Trophoblast cell (in vitro differentiated cells and primary cell): Measurements from ENCODE around the gene PKD1L1.

Experiments
- DNase-seq, 2 donors: peaks; one replicate each; pipeline ENCODE4 v3.0.0-alpha.2; 2016
- H2AFZ ChIP-seq: 2 replicates; pipeline ENCODE4 v1.6.1; 2013; ENCODE audit warnings: low read length, moderate library complexity, mild to moderate bottlenecking; ENCODE audit not compliant: insufficient read depth, poor library complexity
- H2AK5ac ChIP-seq: 2 replicates; pipeline ENCODE4 v1.6.1; 2013; ENCODE audit warnings: mild to moderate bottlenecking, low read length
- H2BK120ac ChIP-seq: 2 replicates; pipeline ENCODE4 v1.6.1; 2013; ENCODE audit warnings: low read length, mild to moderate bottlenecking, moderate library complexity; ENCODE audit not compliant: insufficient read depth, poor library complexity
- H2BK12ac ChIP-seq: 2 replicates; pipeline ENCODE4 v1.6.1; 2013; ENCODE audit warnings: mild to moderate bottlenecking, low read length, moderate library complexity
- H2BK5ac ChIP-seq: 2 replicates; pipeline ENCODE4 v1.6.1; 2013; ENCODE audit warnings: low read length, low read depth, moderate library complexity, mild to moderate bottlenecking; ENCODE audit not compliant: poor library complexity
- H3K14ac ChIP-seq: 2 replicates; pipeline ENCODE4 v1.6.1; 2013; ENCODE audit warnings: mild to moderate bottlenecking, low read length
- H3K18ac ChIP-seq: 2 replicates; pipeline ENCODE4 v1.6.1; 2013; ENCODE audit warnings: mild to moderate bottlenecking, low read length
- H3K23ac ChIP-seq: 2 replicates; pipeline ENCODE4 v1.6.1; 2013; ENCODE audit warnings: low read length
- H3K27ac ChIP-seq: 2 replicates; pipeline ENCODE4 v1.5.1; 2013; ENCODE audit warnings: low read depth, mild to moderate bottlenecking, inconsistent platforms, low read length, moderate library complexity
- H3K27me3 ChIP-seq: 2 replicates; pipeline ENCODE4 v1.6.1; 2013; ENCODE audit warnings: inconsistent platforms, mild to moderate bottlenecking, low read length, moderate library complexity; ENCODE audit not compliant: insufficient read depth
- H3K36me3 ChIP-seq, 2 experiments: 1 replicate in 1 of 2; 2 replicates in 1 of 2; pipeline ENCODE4 v1.6.1; 2013; ENCODE audit warnings: low read length in 2 of 2, mild to moderate bottlenecking in 2 of 2, moderate library complexity in 1 of 2; ENCODE audit not compliant: insufficient read depth in 2 of 2, control insufficient read depth in 1 of 2
- H3K4ac ChIP-seq: 2 replicates; pipeline ENCODE4 v1.6.1; 2013; ENCODE audit warnings: low read depth, mild to moderate bottlenecking, low read length, moderate library complexity
- H3K4me1 ChIP-seq, 2 experiments: 1 replicate in 1 of 2; 2 replicates in 1 of 2; pipeline ENCODE4 v1.6.1; 2013; ENCODE audit warnings: low read length in 2 of 2, mild to moderate bottlenecking in 2 of 2, moderate library complexity in 1 of 2; ENCODE audit not compliant: insufficient read depth in 2 of 2, control insufficient read depth in 1 of 2
- H3K4me2 ChIP-seq: 2 replicates; pipeline ENCODE4 v1.6.1; 2013; ENCODE audit warnings: inconsistent platforms, mild to moderate bottlenecking, low read length, moderate library complexity
- H3K4me3 ChIP-seq: 2 replicates; pipeline ENCODE4 v1.5.1; 2013; ENCODE audit warnings: mild to moderate bottlenecking, low read depth, low read length, inconsistent platforms
- H3K79me1 ChIP-seq: one replicate; pipeline ENCODE4 v1.6.1; 2013; ENCODE audit warnings: low read length
- H3K79me2 ChIP-seq: 2 replicates; pipeline ENCODE4 v1.6.1; 2013; ENCODE audit warnings: low read length, mild to moderate bottlenecking; ENCODE audit not compliant: control insufficient read depth, insufficient read depth, poor library complexity
- H3K9ac ChIP-seq: 2 replicates; pipeline ENCODE4 v1.6.1; 2013; ENCODE audit warnings: mild to moderate bottlenecking, low read length
- H3K9me3 ChIP-seq: 2 replicates; pipeline ENCODE4 v1.6.1; 2013; ENCODE audit warnings: low read depth, mild to moderate bottlenecking, control low read depth, inconsistent platforms, low read length; ENCODE audit not compliant: insufficient read depth
- H4K12ac ChIP-seq: 2 replicates; pipeline ENCODE4 v1.6.1; 2013; ENCODE audit warnings: low read depth, mild to moderate bottlenecking, low read length, moderate library complexity
- H4K8ac ChIP-seq: 2 replicates; pipeline ENCODE4 v1.6.1; 2013; ENCODE audit warnings: low read depth, mild to moderate bottlenecking, low read length, moderate library complexity
- H4K91ac ChIP-seq: one replicate; pipeline ENCODE4 v1.6.1; 2013; ENCODE audit warnings: low read depth, mild to moderate bottlenecking, low read length, moderate library complexity
- WGBS: extraction: QIAGEN DNeasy Blood & Tissue Kit; methylation state at CpG from one replicate; pipeline ENCODE4 v1.1.7; 2013; ENCODE audit warnings: missing lambda C conversion rate; ENCODE audit not compliant: insufficient read length, insufficient coverage; ENCODE audit errors: extremely low coverage; 5-methylcytosine and 5-hydroxymethylcytosine counted together

Gene PKD1L1

GRCh38 chr7:47830015-47830414, 118.3 kb downstream of the PKD1L1 start:
- Histone ChIP-seq H3K36me3 (no peaks in the 10 kb centered on the region), H4K91ac (no peak overlapping the region), H3K27ac (no peak overlapping the region), H3K14ac (no peak overlapping the region), H2BK12ac (no peak overlapping the region), H2AK5ac (no peak overlapping the region), H3K4me1 (no peaks in the 10 kb centered on the region), H3K27me3 (no peaks in the 10 kb centered on the region), H3K4ac (no peak overlapping the region), H3K9ac (no peak overlapping the region), H3K4me3 (no peak overlapping the region), H3K79me2 (no peaks in the 10 kb centered on the region), H3K4me2 (no peak overlapping the region), H4K8ac (no peak overlapping the region), H3K23ac (no peak overlapping the region), H2BK120ac (no peak overlapping the region), H4K12ac (no peak overlapping the region), H3K9me3 (no peaks in the 10 kb centered on the region), H3K79me1 (no peaks in the 10 kb centered on the region), H2AFZ (no peak overlapping the region), H3K18ac (no peak overlapping the region), H2BK5ac (no peak overlapping the region)
- DNase-seq = no peak
- no CpG with 5 or more reads among the region's 5 CpGs for WGBS

GRCh38 chr7:47827871-47828270, 120.4 kb downstream of the PKD1L1 start:
- Histone ChIP-seq H3K23ac (no peak overlapping the region), H3K9ac (no peak overlapping the region), H3K4me3 (no peak overlapping the region), H4K91ac (no peak overlapping the region), H3K4ac (no peak overlapping the region), H2BK12ac (no peak overlapping the region), H3K4me2 (no peak overlapping the region), H3K4me1 (no peaks in the 10 kb centered on the region), H3K27me3 (no peaks in the 10 kb centered on the region), H2BK120ac (no peak overlapping the region), H2AFZ (no peak overlapping the region), H3K14ac (no peak overlapping the region), H3K79me1 (no peaks in the 10 kb centered on the region), H3K9me3 (no peaks in the 10 kb centered on the region), H3K27ac (no peak overlapping the region), H2BK5ac (no peak overlapping the region), H3K36me3 (no peaks in the 10 kb centered on the region), H3K18ac (no peak overlapping the region), H4K12ac (no peak overlapping the region), H4K8ac (no peak overlapping the region), H2AK5ac (no peak overlapping the region), H3K79me2 (no peaks in the 10 kb centered on the region)
- DNase-seq = no peak
- no CpG with 5 or more reads among the region's 4 CpGs for WGBS

GRCh38 chr7:47827351-47827756, 120.9 kb downstream of the PKD1L1 start:
- Histone ChIP-seq H3K27me3 (no peaks in the 10 kb centered on the region), H3K27ac (no peak overlapping the region), H3K79me2 (no peaks in the 10 kb centered on the region), H2BK12ac (no peak overlapping the region), H2BK5ac (no peak overlapping the region), H3K23ac (no peak overlapping the region), H3K36me3 (no peaks in the 10 kb centered on the region), H3K4ac (no peak overlapping the region), H3K4me2 (no peak overlapping the region), H2BK120ac (no peak overlapping the region), H3K9me3 (no peaks in the 10 kb centered on the region), H2AFZ (no peak overlapping the region), H3K4me1 (no peaks in the 10 kb centered on the region), H3K18ac (no peak overlapping the region), H3K9ac (no peak overlapping the region), H3K79me1 (no peaks in the 10 kb centered on the region), H4K91ac (no peak overlapping the region), H3K14ac (no peak overlapping the region), H3K4me3 (no peak overlapping the region), H2AK5ac (no peak overlapping the region), H4K8ac (no peak overlapping the region), H4K12ac (no peak overlapping the region)
- DNase-seq = no peak
- no CpG with 5 or more reads among the region's 8 CpGs for WGBS

- no peak overlapping the region for H3K14ac ChIP-seq
- H2BK12ac ChIP-seq = no peak overlapping the region
- no peak overlapping the region for H3K4me2 ChIP-seq
- no peak overlapping the region for H2BK5ac ChIP-seq
- no peak overlapping the region for H3K27ac ChIP-seq
- no peaks in the 10 kb centered on the region for H3K36me3 ChIP-seq
- H3K9ac ChIP-seq = no peak overlapping the region
- H2AFZ ChIP-seq = no peak overlapping the region
- no peak overlapping the region for H4K12ac ChIP-seq
- H2BK120ac ChIP-seq = no peak overlapping the region
- H3K4me1 ChIP-seq = no peaks in the 10 kb centered on the region
- no peak overlapping the region for H3K18ac ChIP-seq
- H3K27me3 ChIP-seq = no peaks in the 10 kb centered on the region
- H3K79me1 ChIP-seq = no peaks in the 10 kb centered on the region
- no peak overlapping the region for H4K8ac ChIP-seq
- H3K4ac ChIP-seq = no peak overlapping the region
- DNase-seq = no peak
- H3K9me3 ChIP-seq = no peaks in the 10 kb centered on the region
- WGBS = no CpG with 5 or more reads among the region's 1 CpG
- H4K91ac ChIP-seq = no peak overlapping the region
- no peak overlapping the region for H3K23ac ChIP-seq
- no peaks in the 10 kb centered on the region for H3K79me2 ChIP-seq
- no peak overlapping the region for H3K4me3 ChIP-seq
- no peak overlapping the region for H2AK5ac ChIP-seq
These were observed 121.5 kb downstream of the PKD1L1 start for GRCh38 chr7:47826754-47827153.
